Glomerular visceral epithelial cell (primary cell): ENCODE measurements around the gene CPA4.
"Not testable (repeated sequence)": the region's sequence is repeated elsewhere in the genome, so short reads cannot be mapped to it uniquely, and the experiment has no call there.

ENCODE experiments used
- DNase-seq: peaks from one replicate; pipeline ENCODE4 v3.0.0-alpha.2; 2016; ENCODE audit errors: extremely low spot score

Gene CPA4, protein sequence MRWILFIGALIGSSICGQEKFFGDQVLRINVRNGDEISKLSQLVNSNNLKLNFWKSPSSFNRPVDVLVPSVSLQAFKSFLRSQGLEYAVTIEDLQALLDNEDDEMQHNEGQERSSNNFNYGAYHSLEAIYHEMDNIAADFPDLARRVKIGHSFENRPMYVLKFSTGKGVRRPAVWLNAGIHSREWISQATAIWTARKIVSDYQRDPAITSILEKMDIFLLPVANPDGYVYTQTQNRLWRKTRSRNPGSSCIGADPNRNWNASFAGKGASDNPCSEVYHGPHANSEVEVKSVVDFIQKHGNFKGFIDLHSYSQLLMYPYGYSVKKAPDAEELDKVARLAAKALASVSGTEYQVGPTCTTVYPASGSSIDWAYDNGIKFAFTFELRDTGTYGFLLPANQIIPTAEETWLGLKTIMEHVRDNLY

GRCh38 chr7:130292682-130293257 lies at the start of gene CPA4:
Gene CPA4 (plus strand): TSS chr7:130293161. CDS start chr7:130293181, 20 bp downstream.
- DNase-seq, result peak; percentile 83

- not testable (repeated sequence) for DNase-seq
These were observed 49.5 kb upstream of the CPA4 start for GRCh38 chr7:130243486-130243885.

DNA sequence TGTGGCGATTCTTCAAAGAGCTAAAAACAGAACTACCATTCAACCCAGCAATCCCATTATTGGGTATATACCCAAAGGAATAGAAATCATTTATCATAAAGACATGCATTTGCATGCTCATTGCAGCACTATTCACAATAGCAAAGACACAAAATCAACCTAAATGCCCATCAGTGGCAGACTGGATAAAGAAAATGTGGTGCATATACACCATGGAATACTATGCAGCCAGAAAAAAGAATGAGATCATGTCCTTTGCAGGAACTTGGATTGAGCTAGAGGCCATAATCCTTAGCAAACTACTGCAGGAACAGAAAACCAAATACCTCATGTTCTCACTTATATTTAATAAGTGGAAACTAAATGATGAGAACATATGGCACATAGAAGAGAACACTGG lies 46.5 kb upstream of the CPA4 start:
- DNase-seq, result not testable (repeated sequence)

DNA sequence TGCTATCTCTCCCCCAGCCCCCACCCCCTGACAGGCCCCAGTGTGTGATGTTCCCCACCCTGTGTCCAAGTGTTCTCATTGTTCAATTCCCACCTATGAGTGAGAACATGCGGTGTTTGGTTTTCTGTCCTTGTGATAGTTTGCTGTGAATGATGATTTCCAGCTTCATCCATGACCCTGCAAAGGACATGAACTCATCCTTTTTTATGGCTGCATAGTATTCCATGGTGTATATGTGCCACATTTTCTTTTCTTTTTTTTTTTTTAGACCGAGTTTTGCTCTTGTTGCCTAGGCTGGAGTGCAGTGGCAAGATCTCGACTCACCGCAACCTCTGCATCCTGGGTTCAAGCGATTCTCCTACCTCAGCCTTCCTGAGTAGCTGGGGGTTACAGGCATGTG lies 44.1 kb upstream of the CPA4 start:
- DNase-seq, result not testable (repeated sequence)

GRCh38 chr7:130249626-130250025 lies 43.3 kb upstream of the CPA4 start:
- not testable (repeated sequence) for DNase-seq

DNA sequence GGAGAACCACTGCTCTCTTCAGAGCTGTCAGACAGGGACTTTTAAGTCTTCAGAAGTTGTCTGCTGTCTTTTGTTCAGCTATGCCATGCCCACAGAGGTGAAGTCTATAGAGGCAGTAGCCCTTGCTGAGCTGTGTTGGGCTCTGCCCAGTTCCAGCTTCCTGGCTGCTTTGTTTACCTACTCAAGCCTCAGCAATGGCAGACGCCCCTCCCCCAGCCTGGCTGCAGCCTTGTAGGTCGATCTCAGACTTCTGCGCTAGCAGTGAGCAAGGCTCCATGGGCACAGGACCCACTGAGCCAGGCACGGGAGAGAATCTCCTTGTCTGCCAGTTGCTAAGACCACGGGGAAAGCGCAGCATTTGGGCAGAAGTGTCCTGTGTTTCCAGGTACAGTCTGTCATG lies 38.4 kb upstream of the CPA4 start:
- no peak for DNase-seq

GRCh38 chr7:130256704-130257103 lies 36.3 kb upstream of the CPA4 start:
- DNase-seq, result no peak

DNA sequence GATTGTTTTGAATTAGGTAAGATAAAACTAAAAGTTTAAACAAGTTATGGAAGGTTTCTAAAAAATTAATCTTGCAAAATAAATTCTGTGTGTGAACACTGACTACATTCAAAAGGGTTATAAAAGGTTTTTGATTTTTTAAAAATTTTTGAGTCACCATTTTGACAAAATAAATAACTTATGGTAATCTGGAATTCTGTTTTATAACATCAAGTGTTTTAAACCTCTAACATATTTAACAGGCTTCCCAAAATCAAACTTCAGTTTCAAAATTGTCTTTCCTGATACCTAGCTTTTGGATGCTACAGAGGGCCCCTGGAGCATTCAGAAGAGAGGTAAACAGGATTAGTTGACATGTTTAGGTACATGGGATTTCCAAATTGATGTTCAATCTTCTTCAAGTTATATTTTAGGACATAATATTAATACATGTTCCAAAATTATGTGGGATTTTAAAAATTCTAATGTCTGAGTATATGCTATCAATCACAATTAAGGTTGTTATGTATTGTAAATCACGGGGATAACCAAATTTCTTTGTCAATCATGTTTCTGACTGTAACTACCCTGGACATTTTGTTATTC lies 34.4 kb upstream of the CPA4 start:
- DNase-seq, result no peak

DNA sequence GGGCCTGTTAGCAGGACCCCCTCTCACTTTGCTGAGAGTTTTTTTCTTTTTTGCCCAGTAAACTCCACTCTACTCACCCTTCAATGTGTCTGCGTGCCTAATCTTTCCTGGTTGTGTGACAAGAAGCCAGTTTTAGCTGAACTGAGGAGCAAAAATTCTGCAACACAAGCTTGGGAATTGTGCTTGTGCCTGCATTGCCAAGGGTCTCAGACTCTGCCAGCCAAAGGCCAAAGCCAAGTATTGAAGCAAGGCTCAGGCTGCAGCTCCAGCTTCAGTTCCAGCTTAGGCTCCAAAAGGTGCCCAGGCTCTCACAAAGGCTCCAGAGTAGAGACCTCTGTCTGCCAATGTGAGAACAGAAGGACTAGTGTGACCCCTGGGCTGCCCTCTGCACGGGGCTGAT lies 30.5 kb upstream of the CPA4 start:
- no peak for DNase-seq

DNA sequence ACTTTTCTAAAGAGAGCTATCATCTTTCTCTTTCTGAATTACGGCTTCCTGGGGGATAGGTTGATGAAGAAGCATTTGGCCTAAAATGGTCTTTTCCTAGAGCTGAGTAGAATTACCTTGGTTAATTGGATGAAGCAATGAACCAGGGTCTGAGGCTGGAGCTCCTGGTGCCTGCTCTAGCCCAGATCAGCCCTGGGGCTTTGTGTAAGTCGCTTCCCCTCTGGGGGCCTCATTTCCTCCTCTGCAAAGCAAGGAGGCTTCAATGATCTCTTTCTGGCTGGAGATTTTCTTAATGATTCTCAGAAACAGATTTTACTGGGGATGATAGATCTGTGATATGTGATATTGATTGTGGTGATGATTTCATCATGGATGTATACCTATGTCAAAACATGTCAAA lies 29.8 kb upstream of the CPA4 start:
- DNase-seq, result no peak

GRCh38 chr7:130266258-130266960 lies 26.6 kb upstream of the CPA4 start, which contains the start of gene CPA2:
Gene CPA2 (plus strand): TSS chr7:130266863. CDS start chr7:130266882, 19 bp downstream.
- no peak for DNase-seq

DNA sequence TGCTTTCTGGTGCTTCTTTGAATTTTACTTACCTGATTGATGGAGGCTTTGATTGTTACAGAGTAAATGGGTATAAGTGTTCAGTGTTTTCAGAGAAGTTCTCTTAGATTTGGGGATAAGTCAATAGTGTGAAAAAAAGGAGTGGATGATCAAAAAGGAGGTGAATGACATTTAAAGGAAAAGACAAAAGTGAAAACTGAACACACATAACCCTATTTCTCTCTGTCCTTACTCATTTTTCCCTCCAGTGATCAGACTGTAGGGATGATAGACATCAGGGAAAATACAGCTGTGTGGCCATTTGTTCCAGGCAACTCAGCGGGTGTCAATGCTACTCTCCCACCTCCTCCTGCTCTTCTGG lies 26.0 kb upstream of the CPA4 start:
- DNase-seq, result no peak

- no peak for DNase-seq
These were observed 24.3 kb upstream of the CPA4 start for GRCh38 chr7:130268463-130269317.

- no peak for DNase-seq
These were observed 23.7 kb upstream of the CPA4 start for GRCh38 chr7:130269318-130269694.

DNA sequence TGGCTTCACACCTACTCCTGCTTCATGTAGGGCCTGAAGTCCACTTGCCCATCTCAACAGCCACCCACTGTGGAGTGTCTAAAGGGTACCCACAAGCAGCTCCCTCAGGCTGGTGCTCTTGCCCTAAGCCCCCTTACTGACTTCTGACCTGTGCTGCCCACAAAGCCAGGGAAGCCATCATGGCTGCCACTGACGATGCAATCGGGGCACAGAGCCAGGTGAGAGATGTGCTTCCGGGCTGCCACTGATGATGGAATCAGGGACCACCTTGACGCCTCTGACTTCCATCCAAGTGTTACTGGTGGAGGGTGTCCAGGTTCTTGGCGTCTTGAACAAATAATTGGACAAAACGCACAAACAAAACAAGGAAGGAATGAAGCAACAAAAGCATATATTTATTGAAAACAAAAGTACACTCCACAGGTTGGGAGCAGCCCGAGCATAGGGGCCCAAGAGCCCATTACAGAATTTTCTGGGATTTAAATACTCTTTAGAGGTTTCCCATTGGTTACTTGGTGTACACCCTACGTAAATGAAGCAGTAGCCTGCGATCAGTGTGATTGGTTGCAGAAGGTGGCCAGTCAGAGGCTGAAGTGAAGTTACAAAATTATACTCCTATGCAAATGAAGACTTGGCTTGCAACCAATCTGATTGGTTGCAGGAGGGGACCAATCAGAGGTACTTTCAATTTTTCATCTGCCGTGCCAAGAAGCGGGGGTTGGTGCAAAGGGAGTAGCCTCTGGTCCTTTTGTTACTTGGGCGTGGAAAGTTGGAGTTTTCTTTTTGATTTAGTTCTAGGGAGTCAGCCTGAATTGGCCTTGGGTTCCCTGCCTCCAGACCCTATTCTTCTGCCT lies 21.8 kb upstream of the CPA4 start:
- DNase-seq, result no peak

GRCh38 chr7:130272381-130273080 lies 20.4 kb upstream of the CPA4 start:
- DNase-seq, result no peak

GRCh38 chr7:130273081-130273932 lies 19.7 kb upstream of the CPA4 start:
- DNase-seq, result no peak

GRCh38 chr7:130273933-130274255 lies 19.1 kb upstream of the CPA4 start:
- DNase-seq, result no peak

DNA sequence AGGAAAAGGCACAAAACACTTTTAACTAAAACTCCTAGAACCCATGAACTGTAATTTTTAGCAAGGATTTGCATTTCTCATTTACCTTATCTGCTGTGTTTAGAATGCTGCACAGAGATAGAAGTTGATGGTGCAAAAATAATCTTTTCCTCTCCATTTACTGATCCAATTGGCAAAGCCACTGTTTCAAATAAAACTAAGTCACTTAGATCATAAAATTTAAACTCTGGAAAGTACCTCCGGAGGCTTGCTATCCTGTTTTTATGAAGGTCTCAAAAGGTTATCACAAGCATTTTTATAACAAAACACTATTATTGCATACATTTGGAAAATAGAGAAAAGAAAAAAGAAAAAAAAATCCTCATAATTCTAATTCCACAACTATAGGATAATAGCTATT lies 18.7 kb upstream of the CPA4 start:
- no peak for DNase-seq
